Hepatocyte (in vitro differentiated cells): ENCODE data around the gene DEAF1.

Experiments used
- EZH2 ChIP-seq: fragments of 200-600 bp; sonication (generic); IDR thresholded peaks from 2 replicates; pipeline ENCODE4 v1.6.1; 2016; ENCODE audit warnings: antibody characterized with exemption, mild to moderate bottlenecking, borderline replicate concordance
- EZH2phosphoT487 ChIP-seq: fragments of 200-600 bp; sonication (generic); IDR thresholded peaks from one replicate; pipeline ENCODE4 v1.6.1; 2018; ENCODE audit warnings: antibody characterized with exemption, mild to moderate bottlenecking, low read depth, moderate library complexity; ENCODE audit not compliant: unreplicated experiment, severe bottlenecking
- TF ChIP-seq, protein P1 (sequence below): fragments of 200-600 bp; sonication (generic); IDR thresholded peaks from 2 replicates; pipeline ENCODE4 v1.5.1; 2016; ENCODE audit warnings: antibody characterized with exemption, mild to moderate bottlenecking; ENCODE audit not compliant: poor library complexity

DNA sequence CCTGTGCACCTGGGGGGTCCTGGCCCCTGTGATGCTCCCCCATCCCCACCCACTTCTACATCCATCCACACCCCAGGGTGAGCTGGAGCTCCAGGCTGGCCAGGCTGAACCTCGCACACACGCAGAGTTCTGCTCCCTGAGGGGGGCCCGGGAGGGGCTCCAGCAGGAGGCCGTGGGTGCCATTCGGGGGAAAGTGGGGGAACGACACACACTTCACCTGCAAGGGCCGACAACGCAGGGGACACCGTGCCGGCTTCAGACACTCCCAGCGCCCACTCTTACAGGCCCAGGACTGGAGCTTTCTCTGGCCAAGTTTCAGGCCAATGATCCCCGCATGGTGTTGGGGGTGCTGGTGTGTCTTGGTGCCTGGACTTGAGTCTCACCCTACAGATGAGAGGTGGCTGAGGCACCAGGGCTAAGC lies 32.3 kb upstream of the DEAF1 start:
- TF ChIP-seq, protein P1, sequence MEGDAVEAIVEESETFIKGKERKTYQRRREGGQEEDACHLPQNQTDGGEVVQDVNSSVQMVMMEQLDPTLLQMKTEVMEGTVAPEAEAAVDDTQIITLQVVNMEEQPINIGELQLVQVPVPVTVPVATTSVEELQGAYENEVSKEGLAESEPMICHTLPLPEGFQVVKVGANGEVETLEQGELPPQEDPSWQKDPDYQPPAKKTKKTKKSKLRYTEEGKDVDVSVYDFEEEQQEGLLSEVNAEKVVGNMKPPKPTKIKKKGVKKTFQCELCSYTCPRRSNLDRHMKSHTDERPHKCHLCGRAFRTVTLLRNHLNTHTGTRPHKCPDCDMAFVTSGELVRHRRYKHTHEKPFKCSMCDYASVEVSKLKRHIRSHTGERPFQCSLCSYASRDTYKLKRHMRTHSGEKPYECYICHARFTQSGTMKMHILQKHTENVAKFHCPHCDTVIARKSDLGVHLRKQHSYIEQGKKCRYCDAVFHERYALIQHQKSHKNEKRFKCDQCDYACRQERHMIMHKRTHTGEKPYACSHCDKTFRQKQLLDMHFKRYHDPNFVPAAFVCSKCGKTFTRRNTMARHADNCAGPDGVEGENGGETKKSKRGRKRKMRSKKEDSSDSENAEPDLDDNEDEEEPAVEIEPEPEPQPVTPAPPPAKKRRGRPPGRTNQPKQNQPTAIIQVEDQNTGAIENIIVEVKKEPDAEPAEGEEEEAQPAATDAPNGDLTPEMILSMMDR = no peak
- TF ChIP-seq EZH2 (no peak), EZH2phosphoT487 (no peak)
